ENCODE data around the gene TMPRSS9.
"Not testable (repeated sequence)": the region's sequence is repeated elsewhere in the genome, so short reads cannot be mapped to it uniquely, and the experiment has no call there.

The TMPRSS9 gene

DNA sequence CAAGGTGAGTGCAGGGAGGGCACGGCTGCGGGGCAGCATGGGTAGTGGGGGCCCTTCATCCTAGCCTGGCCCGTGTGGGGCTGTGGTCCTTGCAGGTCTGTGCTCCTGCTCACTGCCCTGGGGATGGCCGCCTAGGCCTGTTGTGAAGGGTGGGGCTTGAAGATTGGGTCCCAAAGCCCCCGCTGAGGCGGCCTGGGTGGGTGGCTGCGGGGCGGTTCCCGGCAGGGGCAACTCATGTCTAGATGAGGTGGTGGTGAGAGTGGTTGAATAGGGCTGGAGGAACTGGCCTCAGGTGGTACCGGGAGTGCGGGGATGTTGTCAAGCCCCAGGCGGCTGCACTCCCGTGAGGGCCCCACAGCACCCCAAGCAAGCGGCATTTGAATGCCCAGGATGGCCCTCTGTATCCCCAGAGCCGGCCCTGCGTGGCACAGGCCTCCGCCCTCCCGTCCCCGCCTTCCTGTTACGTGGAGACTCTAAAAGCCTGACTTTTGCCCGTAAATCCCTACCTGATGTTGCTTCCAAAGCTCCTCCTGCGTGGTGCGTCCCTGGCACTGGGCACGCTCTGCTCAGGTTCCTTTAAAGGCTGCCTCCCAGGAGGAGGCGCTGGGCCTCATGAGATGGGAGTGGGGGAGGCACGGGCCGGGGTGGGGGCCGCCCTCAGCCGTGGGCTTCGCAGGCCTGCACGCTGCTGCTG is 16.6 kb upstream of the TMPRSS9 start:
- DNase-seq: no peak

DNA sequence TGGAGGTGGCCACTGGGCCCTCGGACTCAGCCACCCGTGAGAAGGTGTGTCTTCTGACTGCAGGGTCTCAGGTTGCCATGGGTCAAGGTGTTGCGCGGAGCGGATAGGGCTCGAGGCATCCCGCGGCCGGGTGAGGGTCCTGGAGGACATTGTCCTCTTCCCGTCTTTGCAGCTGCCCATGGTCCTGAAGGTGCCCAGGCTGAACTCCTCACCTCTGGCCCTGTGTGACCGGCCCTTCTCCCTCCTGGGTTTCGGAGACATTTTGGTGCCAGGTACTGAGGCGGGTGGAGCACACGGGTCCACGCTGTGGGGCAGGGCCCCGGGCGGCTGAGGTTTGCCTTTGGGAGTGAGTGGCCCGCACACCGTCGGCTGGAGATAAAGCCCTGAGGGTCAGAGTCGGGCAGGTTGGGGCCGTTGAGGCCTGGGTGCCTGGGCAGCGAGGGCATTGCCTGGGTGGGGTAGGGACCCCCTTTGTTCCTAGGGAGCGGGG is 15.6 kb upstream of the TMPRSS9 start:
- no peak for DNase-seq

DNA sequence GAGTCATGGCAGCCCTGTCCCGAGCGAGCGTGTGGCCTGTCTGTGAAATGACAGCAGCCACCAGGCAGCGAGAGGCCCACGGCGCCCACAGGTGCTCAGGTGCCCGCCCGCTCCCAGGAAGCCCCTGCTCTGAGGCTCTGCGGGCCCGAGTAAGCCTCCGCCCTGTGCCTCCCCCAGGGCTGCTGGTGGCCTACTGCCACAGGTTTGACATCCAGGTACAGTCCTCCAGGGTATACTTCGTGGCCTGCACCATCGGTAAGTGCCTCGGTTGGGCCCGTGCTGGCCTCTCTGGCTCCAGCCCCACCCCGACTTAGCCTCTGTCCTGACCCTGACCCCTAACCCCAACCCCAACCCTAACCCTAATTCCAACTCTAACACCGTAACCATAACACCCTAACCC is 15.0 kb upstream of the TMPRSS9 start:
- DNase-seq: no peak

DNA sequence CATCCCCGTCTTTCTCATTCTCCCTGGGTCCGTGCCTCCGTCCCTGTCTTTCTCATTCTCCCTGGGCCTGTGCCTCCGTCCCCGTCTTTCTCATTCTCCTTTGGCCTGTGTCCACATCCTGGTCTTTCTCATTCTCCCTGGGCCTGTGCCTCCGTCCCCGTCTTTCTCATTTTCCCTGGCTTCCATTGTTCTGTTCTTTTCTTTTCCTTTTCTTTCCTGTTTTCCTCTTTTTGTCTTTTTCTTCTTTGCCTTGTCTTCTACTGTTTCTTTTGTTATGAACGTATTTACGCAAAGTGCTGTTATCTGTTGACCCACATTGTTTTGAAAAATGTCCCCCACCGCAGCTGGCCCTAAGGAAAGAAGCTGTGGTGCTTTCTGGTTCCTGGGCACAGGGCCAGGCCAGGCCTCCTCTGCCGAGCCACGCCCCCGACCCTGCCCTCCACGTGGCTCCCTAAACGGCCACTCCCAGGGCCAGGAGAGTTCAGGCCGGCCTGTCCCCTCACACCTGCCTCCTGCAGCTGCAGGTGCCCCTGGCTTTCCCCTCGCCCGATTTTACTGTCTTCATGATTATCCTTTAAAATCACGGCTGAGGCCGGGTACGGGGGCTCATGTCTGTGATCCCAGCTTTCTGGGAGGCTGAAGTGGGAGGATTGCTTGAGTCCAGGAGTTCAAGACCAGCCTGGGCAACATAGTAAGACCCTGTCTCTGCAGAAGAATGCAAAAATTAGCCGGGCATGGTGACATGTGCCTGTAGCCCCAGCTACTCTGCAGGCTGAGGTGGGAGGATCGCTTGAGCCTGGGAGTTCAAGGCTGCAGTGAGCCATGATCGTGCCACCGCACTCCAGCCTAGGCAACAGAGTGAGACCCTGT is 14.0 kb upstream of the TMPRSS9 start:
- no peak for DNase-seq

DNA sequence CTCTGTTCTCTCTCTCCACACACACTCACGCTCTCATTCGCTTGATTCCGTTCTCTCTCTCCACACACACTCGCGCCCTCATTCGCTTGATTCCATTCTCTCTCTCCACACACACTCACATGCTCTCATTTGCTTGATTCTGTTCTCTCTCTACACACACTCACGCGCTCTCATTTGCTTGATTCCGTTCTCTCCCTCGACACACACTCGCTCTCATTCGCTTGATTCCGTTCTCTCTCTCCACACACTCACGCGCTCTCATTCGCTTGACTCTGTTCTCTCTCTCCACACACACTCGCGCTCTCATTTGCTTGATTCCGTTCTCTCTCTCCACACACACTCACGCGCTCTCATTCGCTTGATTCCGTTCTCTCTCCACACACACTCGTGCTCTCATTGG is 10.2 kb upstream of the TMPRSS9 start:
- not testable (repeated sequence) for DNase-seq

DNA sequence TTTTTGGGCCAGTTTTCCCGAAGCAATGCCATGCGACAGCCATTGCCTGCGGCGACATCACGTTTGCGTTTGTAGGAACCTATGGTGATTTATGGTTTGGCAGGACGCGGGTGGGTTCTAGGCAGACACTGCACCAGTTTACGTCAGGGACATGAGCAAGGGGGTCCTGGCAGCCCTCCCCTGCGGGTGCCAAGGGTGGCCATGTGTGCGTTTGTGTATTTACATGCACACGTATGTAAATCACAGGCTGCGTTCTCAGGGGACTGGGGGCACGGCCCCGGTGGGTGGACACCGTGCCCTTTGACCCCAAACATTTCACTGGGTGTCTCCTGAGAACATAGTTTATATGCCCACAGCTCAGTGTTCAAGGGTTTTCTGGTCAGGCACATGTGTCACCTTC is 9.4 kb upstream of the TMPRSS9 start:
- DNase-seq: no peak

DNA sequence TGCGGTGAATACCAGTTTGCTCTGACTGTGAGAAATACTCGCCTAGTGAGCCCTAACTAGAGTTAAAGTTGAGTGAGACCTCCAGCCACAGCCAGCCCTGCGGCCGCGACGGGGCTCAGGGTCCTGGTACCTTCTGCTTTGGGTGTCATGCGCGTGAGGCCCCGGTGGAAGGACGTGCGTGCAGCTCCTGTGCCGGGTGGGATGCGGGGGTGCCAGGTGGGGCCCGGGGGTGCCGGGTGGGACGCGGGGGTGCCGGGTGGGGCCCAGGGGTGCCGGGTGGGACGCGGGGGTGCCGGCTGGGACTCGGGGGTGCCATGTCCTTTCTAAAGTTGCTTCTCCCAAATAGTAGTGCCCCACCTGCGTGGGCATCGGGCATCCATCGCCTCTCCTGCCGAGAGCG is 8.5 kb upstream of the TMPRSS9 start:
- DNase-seq: no peak

DNA sequence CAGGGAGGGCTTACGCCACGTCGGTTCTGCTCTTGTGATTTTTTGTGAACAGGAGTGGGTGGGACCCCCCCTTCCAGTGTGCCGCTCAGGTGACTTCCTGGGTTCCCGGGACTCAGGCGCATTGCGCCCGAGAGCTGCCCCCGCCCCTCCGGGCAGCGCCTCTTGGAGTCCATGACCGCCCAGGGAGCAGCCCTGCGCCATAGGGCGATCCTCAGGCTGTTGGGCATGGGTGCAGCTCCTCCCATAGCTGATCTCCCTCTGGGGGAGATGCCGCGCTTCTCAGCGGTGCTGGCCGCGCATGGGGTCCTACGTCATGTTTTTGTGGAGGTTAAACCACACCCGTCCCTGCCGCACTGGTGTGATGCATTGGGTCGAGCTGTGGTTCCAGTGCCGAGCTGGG is 7.9 kb upstream of the TMPRSS9 start:
- no peak for DNase-seq

DNA sequence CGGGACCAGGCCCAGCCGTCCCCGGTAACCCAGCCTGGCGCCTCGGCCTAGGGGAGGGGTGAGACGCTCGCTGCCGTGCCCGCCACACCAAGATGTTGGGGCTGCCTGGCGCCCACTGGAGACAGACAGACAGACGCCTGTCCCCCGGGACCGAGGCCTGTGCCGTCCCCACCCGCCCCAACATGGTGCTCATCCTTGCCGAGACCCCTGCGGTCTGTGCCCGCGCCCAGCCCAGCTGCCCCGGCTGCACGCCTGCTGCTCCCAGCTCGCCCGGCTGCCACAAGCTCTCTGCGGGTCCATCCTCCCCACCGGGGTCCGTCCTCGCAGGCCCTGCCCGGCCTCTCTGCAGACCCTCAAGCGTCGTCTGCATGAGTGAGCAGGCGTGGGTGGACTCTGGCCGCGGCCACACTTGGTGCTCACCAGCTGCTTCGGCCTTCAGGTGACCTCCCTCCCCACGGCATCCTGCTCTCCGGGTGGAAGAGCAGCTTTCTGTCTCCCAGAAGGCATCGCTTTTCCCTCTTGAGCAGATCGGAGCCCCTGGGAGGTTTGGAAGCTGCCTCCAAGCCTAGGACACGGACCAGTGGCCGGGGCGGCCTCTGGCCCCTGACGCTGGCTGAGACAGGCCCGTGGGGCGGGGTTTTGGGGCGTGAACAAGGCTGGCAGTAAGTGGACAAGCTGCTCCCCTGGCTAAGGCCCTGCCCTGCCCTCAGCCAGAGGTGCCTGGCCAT is 6.7 kb upstream of the TMPRSS9 start:
- no peak for DNase-seq

DNA sequence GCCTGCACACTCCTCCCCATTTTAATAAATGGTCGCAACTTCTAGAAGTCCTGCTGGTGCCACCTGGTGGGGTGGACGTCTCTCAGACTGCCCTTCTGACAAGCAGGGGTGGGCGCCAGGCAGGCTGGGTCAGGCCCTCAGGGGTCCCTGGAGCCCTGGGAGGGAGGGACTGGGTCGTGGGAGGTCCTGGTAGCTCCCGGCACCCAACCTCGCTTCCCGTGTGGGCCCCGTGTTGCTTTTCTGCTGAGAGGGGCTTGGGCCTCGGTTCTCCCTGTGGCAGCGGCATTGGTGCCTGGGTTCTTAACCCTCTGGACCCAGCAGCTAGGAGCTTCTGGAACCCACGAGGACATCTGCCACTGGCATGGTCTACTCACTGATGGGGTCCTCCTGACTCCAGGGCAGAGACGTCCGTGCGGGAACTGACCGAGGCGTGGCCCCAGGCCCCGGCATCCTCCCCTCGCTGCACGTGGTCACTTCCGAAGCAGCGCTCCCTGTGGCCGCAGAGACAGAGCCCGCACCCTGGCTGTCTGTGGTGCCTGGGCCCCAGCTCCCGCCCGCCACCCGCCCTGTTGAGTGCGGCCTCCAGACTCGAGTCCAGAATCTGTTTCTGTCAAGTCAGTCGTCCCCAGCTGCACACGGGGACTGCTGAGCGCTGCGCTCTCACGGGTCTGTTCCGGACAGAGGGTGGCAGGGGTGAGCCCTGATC is 6.0 kb upstream of the TMPRSS9 start:
- no peak for DNase-seq

DNA sequence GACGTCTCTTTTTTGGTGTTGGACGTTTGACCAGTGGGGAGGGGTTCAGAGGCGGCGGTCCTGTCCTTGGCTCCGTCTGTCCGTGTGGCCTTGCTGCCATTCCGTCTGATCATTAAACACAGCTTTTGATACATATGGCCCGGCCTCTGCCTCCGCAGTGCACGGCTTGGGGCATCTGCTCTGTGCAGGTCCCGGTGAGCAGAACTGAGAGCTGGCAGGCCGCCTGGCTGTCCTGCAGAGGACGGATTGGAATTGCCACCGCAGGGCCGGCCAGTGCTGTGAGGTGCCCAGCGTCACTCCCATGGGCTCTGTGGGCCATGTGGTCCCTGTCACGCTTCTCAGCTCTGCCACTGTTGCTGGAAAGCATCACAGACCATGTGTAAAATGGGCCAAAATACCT is 5.4 kb upstream of the TMPRSS9 start:
- DNase-seq: no peak

DNA sequence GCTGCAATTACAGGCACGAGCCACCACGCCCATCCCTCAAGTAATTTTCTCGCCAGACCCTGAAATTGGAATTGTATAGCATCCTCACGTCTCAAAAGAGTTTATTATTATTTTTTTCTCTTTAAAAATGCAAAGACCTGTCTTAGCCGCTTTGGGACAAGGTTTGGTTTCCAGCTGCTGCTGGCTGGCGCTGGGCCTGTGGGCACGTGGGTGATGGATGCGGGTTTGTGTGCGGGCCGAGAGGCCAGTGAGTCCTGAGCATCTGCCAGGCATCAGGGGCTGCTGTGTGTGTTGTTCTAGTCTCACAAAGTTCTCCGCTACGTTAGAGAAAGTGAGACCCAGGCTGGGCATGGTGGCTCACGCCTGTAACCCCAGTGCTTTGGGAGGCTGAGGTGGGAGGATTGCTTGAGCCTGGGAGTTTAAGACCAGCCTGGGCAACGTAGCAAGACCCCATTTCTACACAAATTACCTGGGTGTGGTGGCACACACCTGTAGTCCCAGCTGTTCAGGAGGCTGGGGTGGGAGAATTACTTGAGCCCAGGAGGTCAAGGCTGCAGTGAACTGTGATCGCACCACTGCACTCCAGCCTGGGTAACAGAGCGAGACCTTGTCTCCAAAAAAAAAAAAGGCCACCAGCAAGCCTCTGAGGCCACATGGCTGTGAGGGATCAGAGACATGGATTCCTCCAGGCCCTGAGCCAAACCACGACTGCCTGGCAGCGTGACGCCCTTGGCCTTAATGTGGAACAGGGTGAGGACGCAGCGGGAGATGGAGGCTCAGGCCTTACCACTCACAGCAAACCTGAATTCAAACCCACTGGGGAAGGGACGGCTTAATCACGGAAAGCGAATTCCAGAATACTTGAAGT is 4.7 kb upstream of the TMPRSS9 start:
- no peak for DNase-seq

DNA sequence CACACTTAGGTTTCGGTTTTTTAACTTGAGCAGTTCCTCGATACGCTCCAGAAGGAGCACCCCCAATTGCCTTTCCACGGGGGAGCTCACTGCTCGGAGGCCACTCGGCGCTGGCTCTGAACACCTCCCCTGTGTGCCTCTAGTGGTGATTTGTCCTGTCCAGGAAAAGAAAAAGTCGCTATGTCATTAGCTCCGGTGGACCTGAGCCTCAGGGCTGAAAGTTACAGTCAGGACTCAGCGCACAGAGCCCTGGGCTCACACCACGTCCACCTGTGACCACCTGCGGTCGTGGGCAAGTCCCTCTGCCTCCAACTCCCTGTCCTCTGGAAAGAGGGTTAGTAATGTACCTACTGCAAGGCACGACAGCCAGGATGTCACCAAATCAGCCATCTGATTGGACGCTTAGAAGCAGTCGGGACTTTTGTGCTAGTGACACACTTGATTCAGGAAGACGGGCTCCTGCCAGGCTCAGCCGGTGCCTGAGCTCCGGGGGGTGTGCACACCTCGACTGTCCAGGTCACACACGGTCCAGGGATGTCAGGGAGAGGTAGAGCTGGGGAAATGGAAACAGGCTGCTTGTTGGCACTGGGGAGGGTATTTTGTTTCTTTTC is 3.9 kb upstream of the TMPRSS9 start:
- no peak for DNase-seq

DNA sequence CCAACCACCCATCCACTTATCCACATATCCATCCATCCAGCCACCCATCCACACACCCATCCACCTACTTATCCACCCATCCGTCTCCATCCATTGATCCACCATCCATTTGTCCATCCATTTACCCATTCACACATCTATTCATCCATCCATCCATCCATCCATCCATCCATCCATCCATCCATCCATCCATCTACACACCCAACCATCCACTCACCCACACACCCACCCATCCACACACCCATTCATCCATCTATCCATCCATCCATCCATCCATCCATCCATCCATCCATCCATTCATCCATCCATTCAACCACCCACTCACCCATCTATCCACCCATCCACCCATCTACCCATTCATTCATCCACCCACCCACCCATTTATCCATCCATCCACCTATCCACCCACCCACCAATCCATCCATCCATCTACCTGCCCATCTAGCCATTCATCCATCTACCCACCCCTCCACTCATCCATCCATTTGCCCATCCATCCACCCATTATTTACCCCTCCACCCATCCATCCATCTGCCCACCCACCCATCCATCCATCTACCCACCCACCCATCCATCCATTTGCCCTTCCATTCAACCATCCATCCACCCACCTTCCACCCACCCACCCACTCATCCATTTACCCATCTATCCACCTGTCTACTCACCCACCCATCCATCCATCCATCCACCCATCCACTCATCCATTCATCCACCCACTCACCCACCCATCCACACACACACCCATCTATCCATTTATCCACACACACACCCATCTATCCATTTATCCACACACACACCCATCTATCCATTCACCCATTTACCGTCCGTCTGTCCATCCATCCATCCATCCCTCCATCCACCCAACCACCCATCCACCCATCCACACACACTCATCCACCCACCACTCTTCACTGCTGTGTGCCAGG is 2.5 kb upstream of the TMPRSS9 start:
- no peak for DNase-seq

DNA sequence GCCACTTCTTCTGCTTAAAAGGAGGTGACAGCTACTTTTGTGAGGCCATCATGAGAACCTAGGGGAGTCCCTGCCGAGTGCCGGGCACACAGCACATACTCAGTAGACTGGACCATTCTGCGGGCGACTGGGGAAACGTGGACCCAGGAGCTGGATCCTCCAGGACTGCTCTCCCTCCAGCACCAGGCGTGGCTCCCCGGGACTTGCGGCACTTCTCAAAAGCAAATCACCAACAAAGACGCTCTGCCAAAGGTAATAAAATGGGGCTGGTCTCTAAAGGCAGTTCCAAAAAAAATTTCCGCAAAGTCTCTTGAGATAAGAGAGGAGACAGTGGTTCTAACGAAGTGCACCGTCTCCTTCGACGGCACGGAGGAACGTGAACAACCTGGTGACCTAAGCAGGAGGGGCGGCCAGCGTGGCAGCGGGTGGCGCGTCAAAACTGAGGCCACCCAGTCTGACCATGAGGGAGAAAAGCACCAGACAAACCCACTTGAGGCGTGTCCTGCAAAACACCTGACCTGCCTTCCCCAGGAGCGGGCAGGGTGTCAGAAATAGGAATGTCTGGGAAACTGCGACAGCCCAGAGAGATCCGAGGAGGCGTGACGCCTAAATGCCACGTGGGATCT is 1.4 kb upstream of the TMPRSS9 start:
- no peak for DNase-seq

DNA sequence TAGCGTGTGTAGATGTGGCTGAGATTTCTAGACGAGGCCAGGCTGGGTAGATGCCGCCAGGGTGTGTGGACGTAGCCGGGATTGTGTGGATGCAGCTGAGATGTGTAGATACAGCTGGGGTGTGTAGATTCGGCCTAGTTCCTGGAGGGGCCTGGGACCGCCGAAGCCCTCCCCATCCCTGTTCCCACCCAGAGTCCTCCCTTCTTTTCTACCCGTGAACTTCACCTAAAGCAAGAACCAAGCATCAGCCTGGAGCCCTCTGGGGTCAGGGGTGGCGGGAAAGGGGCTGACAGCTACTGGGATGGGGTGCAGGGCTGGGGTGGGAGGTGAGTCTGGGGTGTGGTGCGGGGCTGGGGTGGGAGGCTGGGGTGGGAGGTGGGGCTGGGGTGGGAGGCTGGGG is 768 bp downstream of the TMPRSS9 start:
- DNase-seq: no peak

DNA sequence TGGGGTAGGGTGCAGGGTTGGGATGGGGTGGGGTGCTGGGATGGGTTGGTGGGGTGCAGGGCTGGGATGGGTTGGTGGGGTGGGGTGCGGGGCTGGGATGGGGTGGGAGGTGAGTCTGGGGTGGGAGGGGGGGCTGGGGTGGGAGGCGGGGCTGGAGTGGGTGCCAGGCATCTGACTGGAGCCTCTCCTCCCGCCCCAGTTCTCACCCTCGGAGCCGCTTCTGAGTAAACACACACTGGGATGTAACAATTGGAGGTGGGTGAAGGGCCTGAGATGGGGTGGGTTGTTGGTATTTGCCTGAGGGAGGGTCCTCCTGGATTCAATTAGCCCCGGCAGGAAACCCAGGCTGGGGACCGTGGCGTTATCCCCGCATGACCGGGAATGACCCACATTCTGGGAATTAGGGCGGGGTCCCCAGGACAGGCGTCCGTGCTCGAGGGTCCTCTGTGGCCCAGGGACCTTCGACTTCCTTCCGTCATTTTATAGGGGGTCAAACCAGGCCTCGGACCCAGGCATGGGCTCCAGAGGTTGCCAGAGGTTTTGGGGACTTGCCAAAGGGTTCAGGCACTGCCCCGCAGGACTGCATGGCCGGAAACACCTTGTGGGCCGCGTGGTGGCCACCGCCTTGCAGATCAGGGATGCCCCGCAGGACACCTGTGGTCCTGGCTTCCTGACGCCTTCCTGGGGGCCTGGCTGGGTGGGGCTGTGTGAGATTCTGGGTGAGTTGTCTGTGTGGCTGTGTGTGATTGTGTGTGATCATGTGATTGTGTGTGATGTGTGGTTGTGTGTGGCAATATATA is 1.4 kb downstream of the TMPRSS9 start:
- no peak for DNase-seq

DNA sequence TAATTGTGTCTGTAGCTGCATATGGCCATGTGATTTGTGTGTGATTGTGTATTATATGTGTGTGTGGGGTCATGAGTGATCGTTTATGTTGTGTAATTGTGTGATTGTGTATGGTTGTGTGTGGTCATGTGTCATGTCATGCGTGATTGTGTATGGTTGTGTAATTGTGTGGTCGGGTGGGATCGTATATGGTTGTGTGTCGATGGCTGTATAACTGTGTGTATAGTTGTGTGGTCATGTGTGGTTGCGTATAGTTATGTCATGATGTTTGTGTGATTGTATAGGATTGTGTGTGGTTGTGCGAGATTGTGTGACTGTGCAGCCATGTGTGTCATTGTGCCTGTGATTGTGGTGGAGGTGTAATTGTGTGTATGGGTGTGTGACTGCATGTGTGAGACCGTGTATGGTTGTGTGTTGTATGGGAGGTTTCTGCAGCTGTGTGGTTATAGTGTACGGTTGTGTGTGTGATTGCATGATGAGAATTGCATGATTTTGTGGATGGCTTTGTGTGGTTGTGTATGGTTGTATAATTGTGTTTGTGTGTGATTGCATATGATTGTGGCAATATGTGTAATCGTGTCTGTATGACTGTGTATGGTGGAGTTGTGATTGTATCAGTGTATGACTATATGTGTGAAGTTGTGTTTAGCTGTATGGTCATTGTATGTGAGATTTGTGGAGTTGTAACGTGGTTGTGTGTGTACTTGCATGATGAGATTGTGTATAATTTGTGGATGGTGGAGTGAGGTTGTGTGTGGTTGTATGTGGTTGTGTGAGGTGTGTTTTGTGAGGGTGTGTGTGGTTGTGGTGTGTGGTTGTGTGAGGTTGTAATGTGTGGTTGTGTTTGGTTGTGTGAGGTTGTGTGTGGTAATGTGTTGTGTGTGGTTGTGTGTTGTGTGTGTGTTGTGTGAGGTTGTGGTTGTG is 2.2 kb downstream of the TMPRSS9 start:
- no peak for DNase-seq

Data from DMS 273 treated with DMSO at 0.1 percent for 48 hours (cell line).